ENCODE results near the gene MAPK10. TPM values are rescaled to one million over a fixed set of nuclear protein-coding genes. Genes with fewer than 3 reads are reported as not detected.

MAPK10 gene
- total RNA-seq, 1 experiment from 2014 or later = 0.79 TPM

DNA sequence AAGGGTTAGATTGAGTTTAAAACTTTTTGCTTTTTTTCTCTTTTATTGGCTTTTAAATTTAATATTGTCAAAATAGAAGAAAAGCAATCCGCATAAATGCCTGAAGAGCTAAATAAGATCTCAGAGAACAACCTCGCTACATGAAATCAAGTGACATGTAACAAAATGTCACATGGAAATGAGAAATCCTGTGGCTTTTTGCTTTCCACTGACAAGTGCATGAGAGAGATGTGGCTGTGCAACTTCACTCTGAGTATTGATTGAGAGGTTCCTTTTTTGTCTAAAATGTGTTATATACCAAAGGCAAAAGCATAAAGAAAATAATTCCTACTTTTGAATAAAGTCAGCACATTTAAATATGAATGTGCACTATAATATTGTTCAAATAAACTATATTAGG is 263.5 kb downstream of the MAPK10 start:
- H3K27ac Mint-ChIP-seq (ENCODE audit: unreplicated experiment) = no peak overlapping the region
- POLR2A ChIA-PET = no interaction called here

DNA sequence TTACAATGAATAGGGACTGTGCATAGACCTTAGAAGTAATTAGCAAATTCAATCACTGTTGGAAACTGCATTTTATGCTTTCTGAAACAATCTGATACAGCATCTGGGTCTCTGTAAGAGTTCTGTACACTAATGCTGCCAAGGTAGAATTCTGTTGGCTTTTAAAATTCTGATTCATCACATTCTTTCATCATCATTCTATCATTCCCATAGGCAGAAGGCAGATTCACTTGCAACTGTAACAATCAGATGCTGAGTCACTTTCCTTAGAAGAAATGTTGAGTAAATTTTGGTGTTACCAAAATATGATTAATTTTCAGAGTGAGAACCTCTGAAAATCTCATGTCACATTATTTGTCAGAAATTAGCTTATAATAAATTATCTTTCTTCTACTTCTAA is 267.2 kb downstream of the MAPK10 start:
- BruUV-seq (replicated peaks) = no TSS peak
- H3K4me1 Mint-ChIP-seq (ENCODE audit: low read depth, unreplicated experiment) = no peaks in the 10 kb centered on the region
- TF ChIP-seq, protein P1, sequence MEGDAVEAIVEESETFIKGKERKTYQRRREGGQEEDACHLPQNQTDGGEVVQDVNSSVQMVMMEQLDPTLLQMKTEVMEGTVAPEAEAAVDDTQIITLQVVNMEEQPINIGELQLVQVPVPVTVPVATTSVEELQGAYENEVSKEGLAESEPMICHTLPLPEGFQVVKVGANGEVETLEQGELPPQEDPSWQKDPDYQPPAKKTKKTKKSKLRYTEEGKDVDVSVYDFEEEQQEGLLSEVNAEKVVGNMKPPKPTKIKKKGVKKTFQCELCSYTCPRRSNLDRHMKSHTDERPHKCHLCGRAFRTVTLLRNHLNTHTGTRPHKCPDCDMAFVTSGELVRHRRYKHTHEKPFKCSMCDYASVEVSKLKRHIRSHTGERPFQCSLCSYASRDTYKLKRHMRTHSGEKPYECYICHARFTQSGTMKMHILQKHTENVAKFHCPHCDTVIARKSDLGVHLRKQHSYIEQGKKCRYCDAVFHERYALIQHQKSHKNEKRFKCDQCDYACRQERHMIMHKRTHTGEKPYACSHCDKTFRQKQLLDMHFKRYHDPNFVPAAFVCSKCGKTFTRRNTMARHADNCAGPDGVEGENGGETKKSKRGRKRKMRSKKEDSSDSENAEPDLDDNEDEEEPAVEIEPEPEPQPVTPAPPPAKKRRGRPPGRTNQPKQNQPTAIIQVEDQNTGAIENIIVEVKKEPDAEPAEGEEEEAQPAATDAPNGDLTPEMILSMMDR (IDR thresholded peaks at IDR 0.05; ENCODE audit: insufficient read depth in 1 of 2, low read depth in 1 of 2, low read length in 1 of 2, severe bottlenecking in 1 of 2, unreplicated experiment in 1 of 2) = no peak
- Histone ChIP-seq H3K27me3 (replicated peaks; ENCODE audit: control insufficient read depth, insufficient read depth, low read length) (no peaks in the 10 kb centered on the region), H3K4me3 (ENCODE audit: low read depth, low read length) (no peak overlapping the region), H3K4me1 (no peaks in the 10 kb centered on the region), H3K9me3 (no peaks in the 10 kb centered on the region), H3K36me3 (ENCODE audit: control insufficient read depth, insufficient read depth, low read length) (no peaks in the 10 kb centered on the region)
- no peaks in the 10 kb centered on the region for H3K36me3 Mint-ChIP-seq (ENCODE audit: insufficient read depth, unreplicated experiment)
- ChIA-PET POLR2A (no interaction called here), CTCF (no interaction called here)
- intact Hi-C loops (cut with micrococcal nuclease; ENCODE audit: unreplicated experiment) = no loop called here
- DNase-seq = no peak
- no peak overlapping the region for H3K27ac Mint-ChIP-seq (ENCODE audit: unreplicated experiment)
- H3K9me3 Mint-ChIP-seq (ENCODE audit: unreplicated experiment) = no peaks in the 10 kb centered on the region
- no peaks in the 10 kb centered on the region for H3K27me3 Mint-ChIP-seq (ENCODE audit: insufficient read depth, unreplicated experiment)
- no peak overlapping the region for H3K4me3 Mint-ChIP-seq (ENCODE audit: unreplicated experiment)

More for the DNA sequence above, 263.5 kb downstream of the MAPK10 start:
- intact Hi-C loops (cut with micrococcal nuclease; ENCODE audit: unreplicated experiment) = no loop called here
- Histone ChIP-seq H3K9me3 (no peaks in the 10 kb centered on the region), H3K4me1 (no peaks in the 10 kb centered on the region), H3K27me3 (replicated peaks; ENCODE audit: control insufficient read depth, insufficient read depth, low read length) (no peaks in the 10 kb centered on the region), H3K4me3 (ENCODE audit: low read depth, low read length) (no peak overlapping the region), H3K36me3 (ENCODE audit: control insufficient read depth, insufficient read depth, low read length) (no peaks in the 10 kb centered on the region)
- H3K4me3 Mint-ChIP-seq (ENCODE audit: unreplicated experiment) = no peak overlapping the region
- H3K36me3 Mint-ChIP-seq (ENCODE audit: insufficient read depth, unreplicated experiment) = no peaks in the 10 kb centered on the region
- TF ChIP-seq, protein P1 (IDR thresholded peaks at IDR 0.05; ENCODE audit: insufficient read depth in 1 of 2, low read depth in 1 of 2, low read length in 1 of 2, severe bottlenecking in 1 of 2, unreplicated experiment in 1 of 2) = no peak
- no TSS peak for BruUV-seq (replicated peaks)
- peaks cover 2% of the 10 kb centered on the region for H3K27me3 Mint-ChIP-seq (ENCODE audit: insufficient read depth, unreplicated experiment)
- CTCF ChIA-PET = no interaction called here
- H3K4me1 Mint-ChIP-seq (ENCODE audit: low read depth, unreplicated experiment) = no peaks in the 10 kb centered on the region
- no peaks in the 10 kb centered on the region for H3K9me3 Mint-ChIP-seq (ENCODE audit: unreplicated experiment)
- no peak for DNase-seq

DNA sequence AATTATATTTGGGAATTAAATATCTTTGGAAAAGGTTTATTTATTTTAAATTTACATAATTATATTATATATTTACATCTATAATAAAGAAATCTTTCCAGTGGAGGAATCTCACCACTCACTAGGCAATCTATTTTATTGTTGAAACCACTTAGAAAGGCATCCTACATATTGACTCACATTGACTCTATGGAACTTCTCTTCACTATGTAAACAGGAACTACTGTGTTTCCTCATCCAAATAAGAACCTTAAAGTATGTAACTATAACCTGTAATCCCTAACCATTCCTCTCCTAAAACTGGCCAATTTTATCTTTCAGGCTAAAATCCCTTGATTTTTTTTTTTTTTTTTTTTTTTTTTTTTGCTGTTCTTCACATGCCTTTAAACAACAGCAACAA is 268.7 kb downstream of the MAPK10 start:
- TF ChIP-seq, protein P1 (IDR thresholded peaks at IDR 0.05; ENCODE audit: insufficient read depth in 1 of 2, low read depth in 1 of 2, low read length in 1 of 2, severe bottlenecking in 1 of 2, unreplicated experiment in 1 of 2) = no peak
- POLR2A ChIA-PET = no interaction called here
- Mint-ChIP-seq H3K27me3 (ENCODE audit: insufficient read depth, unreplicated experiment) (no peaks in the 10 kb centered on the region), H3K4me1 (ENCODE audit: low read depth, unreplicated experiment) (no peaks in the 10 kb centered on the region), H3K9me3 (ENCODE audit: unreplicated experiment) (no peaks in the 10 kb centered on the region), H3K36me3 (ENCODE audit: insufficient read depth, unreplicated experiment) (no peaks in the 10 kb centered on the region), H3K27ac (ENCODE audit: unreplicated experiment) (no peak overlapping the region), H3K4me3 (ENCODE audit: unreplicated experiment) (no peak overlapping the region)
- CTCF ChIA-PET = no interaction called here
- no peaks in the 10 kb centered on the region for H3K4me1 ChIP-seq
- intact Hi-C loops (cut with micrococcal nuclease; ENCODE audit: unreplicated experiment) = no loop called here
- DNase-seq = no peak
- H3K36me3 ChIP-seq (ENCODE audit: control insufficient read depth, insufficient read depth, low read length) = no peaks in the 10 kb centered on the region
- no peaks in the 10 kb centered on the region for H3K9me3 ChIP-seq
- no TSS peak for BruUV-seq (replicated peaks)
- H3K4me3 ChIP-seq (ENCODE audit: low read depth, low read length) = no peak overlapping the region
- H3K27me3 ChIP-seq (replicated peaks; ENCODE audit: control insufficient read depth, insufficient read depth, low read length) = no peaks in the 10 kb centered on the region
